AG04449 (cell line): Measurements from ENCODE around the gene PIK3C2B.

Experiments
- CTCF ChIA-PET: fragments of 350-600 bp; formaldehyde crosslinking; extraction: SDS; loops from one replicate; lab custom pipeline; 2021; ENCODE audit warnings: antibody characterized with exemption; lab: Yijun Ruan, JAX
- POLR2A ChIA-PET: fragments of 400-600, 350-600 bp; formaldehyde crosslinking; extraction: SDS; loops from one replicate; lab custom pipeline; 2020; ENCODE audit warnings: antibody characterized with exemption, inconsistent platforms; lab: Yijun Ruan, JAX
- DNase-seq: peaks from one replicate; pipeline ENCODE4 v3.0.0-alpha.2; 2010; ENCODE audit warnings: low read depth, low spot score
- H3K4me3 ChIP-seq: 2 replicates; pipeline ENCODE4 v1.5.1; 2011; ENCODE audit warnings: low read depth, mild to moderate bottlenecking, control low read depth, low read length
- TF ChIP-seq, protein P1 (sequence below): IDR thresholded peaks from one replicate; pipeline ENCODE4 v1.5.1; 2011; ENCODE audit warnings: mild to moderate bottlenecking, moderate library complexity, low read length, control low read depth, inconsistent platforms; ENCODE audit not compliant: insufficient read depth; ENCODE audit errors: missing control alignments

Gene PIK3C2B

DNA sequence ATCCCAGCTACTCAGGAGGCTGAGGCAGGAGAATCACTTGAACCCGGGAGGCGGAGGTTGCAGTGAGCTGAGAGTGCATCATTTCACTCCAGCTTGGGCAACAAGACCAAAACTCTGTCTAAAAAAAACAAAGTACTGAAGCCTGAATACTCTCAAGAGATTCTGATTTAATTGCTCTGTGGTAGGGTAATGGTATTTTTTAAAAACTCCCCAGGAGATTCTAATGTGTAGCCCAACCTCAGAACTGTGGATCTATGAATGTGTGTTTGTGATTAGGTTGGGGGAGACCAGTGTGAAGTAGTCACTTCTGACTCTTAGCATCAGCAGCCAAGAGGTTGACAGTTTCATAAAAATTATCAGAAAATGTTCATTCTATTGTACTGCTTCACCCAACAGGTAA is 21.9 kb downstream of the PIK3C2B start:
- H3K4me3 ChIP-seq = no peak overlapping the region
- CTCF ChIA-PET = no interaction called here
- no peak for DNase-seq
- TF ChIP-seq, protein P1, sequence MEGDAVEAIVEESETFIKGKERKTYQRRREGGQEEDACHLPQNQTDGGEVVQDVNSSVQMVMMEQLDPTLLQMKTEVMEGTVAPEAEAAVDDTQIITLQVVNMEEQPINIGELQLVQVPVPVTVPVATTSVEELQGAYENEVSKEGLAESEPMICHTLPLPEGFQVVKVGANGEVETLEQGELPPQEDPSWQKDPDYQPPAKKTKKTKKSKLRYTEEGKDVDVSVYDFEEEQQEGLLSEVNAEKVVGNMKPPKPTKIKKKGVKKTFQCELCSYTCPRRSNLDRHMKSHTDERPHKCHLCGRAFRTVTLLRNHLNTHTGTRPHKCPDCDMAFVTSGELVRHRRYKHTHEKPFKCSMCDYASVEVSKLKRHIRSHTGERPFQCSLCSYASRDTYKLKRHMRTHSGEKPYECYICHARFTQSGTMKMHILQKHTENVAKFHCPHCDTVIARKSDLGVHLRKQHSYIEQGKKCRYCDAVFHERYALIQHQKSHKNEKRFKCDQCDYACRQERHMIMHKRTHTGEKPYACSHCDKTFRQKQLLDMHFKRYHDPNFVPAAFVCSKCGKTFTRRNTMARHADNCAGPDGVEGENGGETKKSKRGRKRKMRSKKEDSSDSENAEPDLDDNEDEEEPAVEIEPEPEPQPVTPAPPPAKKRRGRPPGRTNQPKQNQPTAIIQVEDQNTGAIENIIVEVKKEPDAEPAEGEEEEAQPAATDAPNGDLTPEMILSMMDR = no peak
- POLR2A ChIA-PET = no interaction called here

DNA sequence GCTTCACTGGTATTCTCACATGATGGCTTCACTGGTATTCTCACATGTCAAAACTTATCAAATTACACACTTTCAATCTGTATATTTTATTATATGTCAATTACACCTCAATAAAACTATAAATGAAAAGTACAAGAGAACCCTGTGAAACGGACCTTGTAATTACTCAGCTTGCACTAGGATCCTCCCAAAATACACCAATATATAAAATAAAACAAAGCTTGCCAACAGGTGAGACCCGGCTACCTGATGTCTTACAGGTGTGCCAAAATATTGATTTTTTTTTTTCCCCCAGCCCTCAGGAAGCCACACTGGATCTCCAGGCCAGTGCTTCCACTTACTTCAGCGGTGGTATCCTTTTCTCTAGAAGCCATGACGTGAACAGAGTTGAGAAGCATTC is 22.9 kb downstream of the PIK3C2B start:
- CTCF ChIA-PET = interaction anchor here (0.9 kb wide), 1 partner anchor 25 kb away, joined by 3 read pairs; no protein-coding TSS in a partner anchor
- TF ChIP-seq, protein P1 = no peak
- DNase-seq = no peak
- POLR2A ChIA-PET = no interaction called here
- no peak overlapping the region for H3K4me3 ChIP-seq

DNA sequence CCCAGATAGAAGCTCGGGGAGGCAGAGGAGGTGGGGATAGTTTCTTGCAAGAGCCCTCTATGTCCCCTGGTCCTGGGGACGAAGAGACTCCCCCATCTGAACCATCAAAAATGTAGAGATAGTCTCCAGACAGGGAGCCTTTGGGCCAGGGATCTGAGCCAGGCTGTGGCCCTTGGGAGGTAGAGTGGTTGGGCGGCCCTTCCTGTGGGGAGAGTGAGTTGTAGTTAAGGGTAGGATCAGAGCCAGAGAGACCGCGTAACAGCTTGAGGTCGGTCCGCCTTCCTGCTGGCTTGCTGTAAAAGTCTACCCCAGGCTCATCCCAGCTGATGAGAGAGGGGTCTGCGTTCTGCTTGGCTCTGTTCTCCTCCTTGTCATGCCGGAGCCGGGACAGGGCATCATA is 25.3 kb downstream of the PIK3C2B start:
- H3K4me3 ChIP-seq = no peak overlapping the region
- TF ChIP-seq, protein P1 = no peak
- ChIA-PET CTCF (interaction anchor here (1.3 to 2.2 kb wide), 4 partner anchors 10 to 38 kb away, joined by 3 to 9 read pairs (median 8); no protein-coding TSS in a partner anchor), POLR2A (no interaction called here)
- DNase-seq = no peak

DNA sequence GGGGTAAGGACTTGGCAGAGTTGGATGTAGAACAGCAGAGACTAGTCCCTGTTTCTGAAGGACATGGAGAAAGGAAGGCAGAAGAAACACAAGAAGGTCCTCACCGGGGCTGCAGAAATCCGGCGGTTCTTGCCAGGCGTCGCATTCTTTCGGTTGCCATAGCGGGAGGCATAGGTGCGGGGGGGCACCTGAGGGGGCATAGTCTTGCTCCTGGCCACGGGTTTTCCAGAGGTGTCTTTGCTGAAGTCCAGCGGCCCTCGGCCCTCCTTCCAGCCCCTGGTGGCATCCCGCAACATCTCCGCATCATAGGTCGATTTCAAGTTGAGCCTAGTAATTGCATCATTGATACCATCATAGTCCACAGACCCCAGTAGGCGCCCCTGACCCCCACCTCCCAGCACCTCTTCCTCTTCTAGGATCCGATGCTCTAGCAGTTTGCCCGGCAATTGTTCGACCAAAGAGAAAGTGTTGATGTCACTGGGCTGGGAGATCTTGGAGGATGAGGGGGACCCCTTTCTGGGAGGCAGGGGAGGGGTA is 25.8 kb downstream of the PIK3C2B start:
- H3K4me3 ChIP-seq = no peak overlapping the region
- TF ChIP-seq, protein P1 = no peak
- CTCF ChIA-PET = interaction anchor here (1.3 to 2.2 kb wide), 4 partner anchors 10 to 38 kb away, joined by 3 to 9 read pairs (median 8); no protein-coding TSS in a partner anchor
- POLR2A ChIA-PET = no interaction called here
- no peak for DNase-seq

DNA sequence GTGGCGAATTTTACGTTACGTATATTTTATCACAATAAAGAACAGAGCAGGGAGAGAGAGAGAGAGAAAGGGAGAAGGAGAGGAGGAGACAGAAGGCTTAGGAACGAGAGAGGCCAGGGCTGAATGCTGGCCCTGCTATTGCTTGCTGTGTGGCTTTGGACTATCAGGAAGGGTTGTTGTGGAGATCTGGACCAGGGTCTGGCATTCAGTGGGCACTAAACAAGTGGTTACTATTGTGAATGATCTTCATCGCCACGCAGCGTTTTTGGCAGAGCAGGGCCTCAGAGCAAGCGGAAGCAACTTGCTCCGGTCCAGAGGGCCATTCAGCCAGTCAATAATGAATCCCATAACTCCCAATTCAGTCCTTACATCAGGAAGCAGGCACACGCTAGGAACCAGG is 26.4 kb downstream of the PIK3C2B start:
- no peak overlapping the region for H3K4me3 ChIP-seq
- TF ChIP-seq, protein P1 = no peak
- ChIA-PET CTCF (interaction anchor here (0.6 to 3.0 kb wide), 6 partner anchors 11 to 39 kb away, joined by 3 to 20 read pairs (median 4); no protein-coding TSS in a partner anchor), POLR2A (no interaction called here)
- DNase-seq = no peak
